Activated CD4-positive, alpha-beta T cell treated with anti-CD3 and anti-CD28 coated beads, Interleukin-2, amount 50 U/mL, for 48 hours (primary cell): ENCODE results near the gene CTNNA3.

Experiments
- DNase-seq, 2 experiments: peaks; one replicate each; pipeline ENCODE4 v3.0.0-alpha.2; 2020

The CTNNA3 gene

GRCh38 chr10:66717231-66717981 is 978.6 kb downstream of the CTNNA3 start:
- DNase-seq = no peak

DNA sequence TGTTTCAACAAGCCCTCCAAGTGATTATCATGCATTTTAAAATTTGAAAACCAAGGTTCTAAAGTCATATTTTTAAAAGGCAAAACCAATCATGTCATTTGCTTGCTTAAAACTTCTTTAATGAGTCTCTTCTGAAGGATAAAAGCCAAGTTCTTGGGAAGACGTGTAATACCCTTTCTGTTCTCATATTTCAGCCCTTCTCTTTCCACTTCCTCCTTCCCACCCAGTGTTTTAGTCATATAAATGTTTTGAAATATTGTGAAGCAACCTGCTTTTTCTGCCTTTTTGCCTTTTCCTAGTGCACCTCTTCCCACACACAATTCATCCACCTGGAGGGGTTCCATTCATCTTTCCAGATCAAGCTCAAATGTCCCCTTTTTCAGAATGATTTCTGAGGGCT is 981.3 kb downstream of the CTNNA3 start:
- no peak for DNase-seq

DNA sequence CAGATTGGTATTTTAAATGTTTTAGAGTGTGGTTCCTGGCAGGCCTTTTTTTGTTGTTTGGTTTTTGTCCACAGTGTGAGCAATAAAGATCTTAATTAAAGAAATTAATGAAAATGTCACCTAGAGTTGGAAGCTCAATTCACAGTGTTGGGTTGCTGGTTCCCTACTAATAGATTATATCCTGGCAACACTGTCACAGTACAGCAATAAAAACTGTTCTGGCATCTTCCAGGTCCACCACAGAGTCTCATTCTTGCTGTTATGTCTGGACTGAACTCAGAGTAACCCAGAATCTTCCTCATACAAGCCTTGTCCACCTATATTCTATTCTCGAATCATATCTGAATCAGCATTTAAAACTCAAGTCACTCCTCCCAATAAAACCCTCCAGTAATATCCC is 982.6 kb downstream of the CTNNA3 start:
- no peak for DNase-seq

GRCh38 chr10:66698069-66698468 is 997.9 kb downstream of the CTNNA3 start:
- no peak for DNase-seq

GRCh38 chr10:66695046-66695445 is 1000.9 kb downstream of the CTNNA3 start:
- no peak for DNase-seq

DNA sequence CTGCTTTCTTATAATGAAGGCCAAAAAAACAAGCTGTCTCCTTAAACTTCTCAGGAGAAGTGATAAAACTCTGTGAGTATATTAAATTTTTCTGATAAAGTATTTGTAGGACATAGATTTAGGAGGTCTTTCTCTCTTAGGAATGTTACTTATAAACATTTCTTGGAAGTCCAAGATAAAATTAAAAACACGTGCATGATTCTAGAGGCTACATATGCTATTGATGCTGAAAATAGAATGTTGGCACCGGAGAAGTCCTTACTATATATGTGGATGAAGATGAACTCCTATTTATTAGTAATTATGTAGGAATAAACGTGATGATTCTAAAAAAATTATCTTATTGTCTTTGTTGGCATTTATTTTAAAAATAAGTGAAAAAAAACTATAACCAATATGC is 1011.4 kb downstream of the CTNNA3 start:
- DNase-seq = no peak

DNA sequence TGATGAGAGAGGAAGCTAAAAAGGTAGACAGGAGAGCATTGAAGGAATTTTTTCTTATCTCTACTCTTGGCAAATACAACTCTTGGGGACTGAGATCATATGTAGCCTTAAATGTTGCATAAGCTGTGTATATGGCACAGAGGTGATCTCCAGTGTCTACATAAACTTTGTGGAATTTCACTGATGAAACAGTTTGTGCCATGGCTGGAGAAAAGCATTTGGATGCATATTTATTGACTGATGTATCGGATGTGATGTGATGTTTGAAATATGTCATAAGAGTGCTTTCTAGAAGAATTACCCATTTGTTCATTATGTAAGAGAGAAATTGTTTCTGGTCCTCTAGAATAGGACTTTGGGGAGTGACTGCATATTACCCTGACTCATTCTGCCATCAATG is 1015.1 kb downstream of the CTNNA3 start:
- DNase-seq = no peak

GRCh38 chr10:66678521-66678920 is 1017.5 kb downstream of the CTNNA3 start:
- DNase-seq = no peak

DNA sequence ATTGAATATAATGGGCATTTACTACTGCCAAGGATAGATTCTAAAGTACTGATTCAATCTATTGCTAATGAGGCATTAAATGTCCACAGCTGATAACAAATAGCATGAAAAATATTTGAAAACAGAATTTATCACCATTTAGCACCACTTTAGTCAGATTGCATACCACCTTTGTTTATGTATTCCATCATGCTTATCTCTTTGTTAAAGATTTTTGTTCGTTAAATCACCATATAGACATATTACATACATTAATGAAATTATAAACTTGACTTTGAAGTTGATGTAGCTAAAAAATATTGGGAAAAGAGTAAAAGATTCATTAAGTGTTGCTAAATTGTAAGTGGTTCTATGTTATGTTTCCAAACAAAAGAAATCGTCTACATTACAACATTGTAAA is 1022.9 kb downstream of the CTNNA3 start:
- DNase-seq = no peak

DNA sequence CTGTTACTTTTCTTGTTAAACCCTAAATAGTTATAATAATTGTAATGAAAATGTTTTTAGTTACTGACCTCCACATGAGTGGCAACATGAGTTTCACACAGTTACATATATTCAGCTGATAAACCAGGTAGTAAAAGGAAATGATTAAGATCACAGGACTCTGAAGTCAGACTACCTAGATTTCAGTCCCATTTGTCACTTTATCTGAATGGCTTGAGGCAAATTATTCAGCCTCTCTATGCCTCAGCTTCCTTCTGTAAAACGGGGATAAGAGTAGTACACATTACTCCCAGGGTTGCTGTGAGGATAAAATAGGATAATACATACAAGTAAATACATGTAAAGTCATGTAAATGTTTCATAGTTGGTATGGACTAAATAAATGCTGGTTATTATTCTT is 1024.4 kb downstream of the CTNNA3 start:
- DNase-seq = no peak

- DNase-seq = no peak
Observed at GRCh38 chr10:66671064-66671463, 1024.9 kb downstream of the CTNNA3 start.

- no peak for DNase-seq
Observed at GRCh38 chr10:66656499-66656898, 1039.5 kb downstream of the CTNNA3 start.

- DNase-seq = no peak
Observed at GRCh38 chr10:66654861-66655260, 1041.1 kb downstream of the CTNNA3 start.

DNA sequence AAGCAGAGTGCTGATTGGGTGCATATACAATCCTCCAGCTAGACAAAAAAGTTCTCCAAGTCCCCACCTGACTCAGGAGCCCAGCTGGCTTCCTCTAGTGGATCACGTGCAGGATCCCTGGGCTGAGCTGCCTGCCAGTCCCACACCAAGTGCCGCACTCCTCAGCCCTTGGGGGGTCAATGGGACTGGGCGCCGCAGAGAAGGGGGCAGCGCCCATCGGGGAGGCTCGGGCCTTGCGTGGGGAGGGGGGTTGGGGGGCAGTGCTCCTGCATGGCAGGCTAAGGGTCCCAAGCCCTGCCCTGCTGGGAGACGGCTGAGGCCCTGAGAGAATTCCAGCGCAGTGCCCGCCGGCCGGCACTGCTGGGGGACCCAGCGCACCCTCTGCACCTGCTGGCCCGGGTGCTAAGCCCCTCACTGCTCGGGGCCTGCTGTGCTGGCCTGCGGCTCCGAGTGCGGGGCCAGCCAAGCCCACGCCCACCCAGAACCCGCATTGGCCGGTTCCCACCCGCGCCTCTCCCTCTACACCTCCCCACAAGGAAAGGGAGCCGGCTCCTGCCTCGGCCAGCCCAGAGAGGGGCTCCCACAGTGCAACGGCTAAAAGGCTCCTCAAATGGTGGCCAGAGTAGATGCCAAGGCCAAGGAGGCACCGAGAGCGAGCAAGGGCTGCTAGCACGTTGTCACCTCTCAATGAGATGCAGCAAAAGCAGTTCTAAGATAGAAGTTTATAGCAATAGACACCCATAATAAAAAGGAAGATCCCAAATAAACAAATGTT is 1044.5 kb downstream of the CTNNA3 start:
- no peak for DNase-seq

DNA sequence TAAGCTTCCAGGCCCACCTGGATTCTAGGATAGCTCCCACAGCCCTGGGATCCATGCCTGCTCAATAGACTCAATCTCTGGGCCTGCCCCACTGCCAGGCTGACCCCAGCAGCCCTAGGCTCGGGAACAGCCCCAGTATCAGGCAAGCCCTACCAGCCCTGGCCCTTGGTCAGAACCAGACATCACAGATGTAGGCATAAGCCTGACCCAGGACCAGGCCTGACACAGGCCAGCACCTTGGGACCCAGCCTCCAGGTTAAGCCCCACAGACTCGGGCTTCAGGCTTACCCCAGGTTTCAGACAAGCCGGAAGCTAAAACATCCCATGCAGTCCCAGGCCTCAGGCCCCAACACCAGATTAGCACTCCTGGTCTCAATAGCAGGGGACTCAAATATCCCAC is 1046.4 kb downstream of the CTNNA3 start:
- DNase-seq = no peak

DNA sequence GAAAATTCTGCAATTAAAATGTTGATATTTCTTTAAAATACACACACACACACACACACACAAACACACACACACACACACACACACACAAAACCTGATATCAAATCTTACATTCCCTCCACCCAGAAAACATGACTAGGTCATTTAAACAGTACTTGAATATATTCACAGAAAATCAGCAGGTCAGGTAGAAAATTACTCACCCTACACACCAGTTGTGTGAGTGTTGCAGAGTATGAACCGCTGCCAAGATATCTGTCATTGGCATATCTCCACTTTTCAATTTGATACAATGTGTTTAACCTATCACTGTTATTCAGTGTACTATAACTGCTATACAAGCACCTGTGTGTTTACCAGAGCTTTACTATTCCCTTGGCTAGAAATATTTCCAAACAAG is 1053.8 kb downstream of the CTNNA3 start:
- no peak for DNase-seq

- no peak for DNase-seq
Observed at GRCh38 chr10:66639371-66639770, 1056.6 kb downstream of the CTNNA3 start.

DNA sequence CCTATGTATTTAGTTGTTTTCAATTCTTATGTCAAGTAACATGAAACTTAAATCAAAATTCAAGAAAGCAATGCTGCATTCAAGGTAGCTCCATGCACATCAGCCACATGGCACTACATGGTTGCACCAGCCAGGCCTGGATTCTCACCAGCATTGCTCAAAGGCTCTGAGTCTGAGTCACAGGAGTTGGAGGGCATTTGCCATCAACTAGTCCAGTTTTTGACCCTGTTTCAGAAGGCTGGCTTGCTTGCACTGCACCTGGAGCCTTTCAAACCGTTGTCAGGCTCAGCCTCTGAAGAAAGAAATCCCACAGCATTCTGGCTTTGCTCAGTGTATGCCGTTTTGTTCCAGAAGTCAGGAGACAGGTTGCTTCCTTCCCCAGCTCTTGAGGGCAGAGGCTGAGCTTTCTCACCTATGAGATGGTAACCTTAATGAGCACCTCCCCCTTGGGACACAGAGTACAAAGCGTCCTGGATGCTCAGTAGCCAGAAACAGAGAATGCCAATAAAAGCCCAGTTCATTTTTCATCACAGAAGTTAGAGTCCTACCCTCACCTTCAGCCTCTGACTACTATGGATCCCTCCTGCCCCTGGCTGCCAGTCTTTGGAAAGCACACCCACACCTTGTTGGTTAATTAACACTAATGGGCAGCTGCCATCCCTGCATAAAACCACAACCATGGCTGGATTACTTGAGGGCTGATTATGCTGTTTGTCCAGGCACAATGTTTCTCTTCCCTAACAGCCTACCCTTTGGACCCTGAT is 1058.5 kb downstream of the CTNNA3 start:
- DNase-seq = no peak

- no peak for DNase-seq
Observed at GRCh38 chr10:66629996-66630395, 1066.0 kb downstream of the CTNNA3 start.

DNA sequence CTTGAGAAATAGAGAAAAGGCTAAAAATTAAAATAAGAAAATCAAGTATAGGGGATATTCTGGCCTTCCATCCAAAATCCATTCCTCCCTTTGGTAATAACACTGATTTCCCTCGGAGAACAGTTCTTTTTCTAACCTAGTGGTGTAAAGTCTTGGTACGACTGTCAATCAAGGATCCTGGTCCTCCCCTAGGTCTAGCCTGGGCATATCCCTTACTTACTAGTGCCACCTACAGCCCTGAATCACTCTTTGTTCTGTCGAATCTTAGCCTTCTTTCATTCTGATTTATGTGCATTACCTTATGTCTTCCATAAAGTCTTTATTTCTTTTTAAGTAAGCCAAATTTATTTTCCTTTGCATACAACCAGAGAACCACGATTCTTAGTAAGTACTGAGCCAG is 1068.8 kb downstream of the CTNNA3 start:
- DNase-seq = no peak

DNA sequence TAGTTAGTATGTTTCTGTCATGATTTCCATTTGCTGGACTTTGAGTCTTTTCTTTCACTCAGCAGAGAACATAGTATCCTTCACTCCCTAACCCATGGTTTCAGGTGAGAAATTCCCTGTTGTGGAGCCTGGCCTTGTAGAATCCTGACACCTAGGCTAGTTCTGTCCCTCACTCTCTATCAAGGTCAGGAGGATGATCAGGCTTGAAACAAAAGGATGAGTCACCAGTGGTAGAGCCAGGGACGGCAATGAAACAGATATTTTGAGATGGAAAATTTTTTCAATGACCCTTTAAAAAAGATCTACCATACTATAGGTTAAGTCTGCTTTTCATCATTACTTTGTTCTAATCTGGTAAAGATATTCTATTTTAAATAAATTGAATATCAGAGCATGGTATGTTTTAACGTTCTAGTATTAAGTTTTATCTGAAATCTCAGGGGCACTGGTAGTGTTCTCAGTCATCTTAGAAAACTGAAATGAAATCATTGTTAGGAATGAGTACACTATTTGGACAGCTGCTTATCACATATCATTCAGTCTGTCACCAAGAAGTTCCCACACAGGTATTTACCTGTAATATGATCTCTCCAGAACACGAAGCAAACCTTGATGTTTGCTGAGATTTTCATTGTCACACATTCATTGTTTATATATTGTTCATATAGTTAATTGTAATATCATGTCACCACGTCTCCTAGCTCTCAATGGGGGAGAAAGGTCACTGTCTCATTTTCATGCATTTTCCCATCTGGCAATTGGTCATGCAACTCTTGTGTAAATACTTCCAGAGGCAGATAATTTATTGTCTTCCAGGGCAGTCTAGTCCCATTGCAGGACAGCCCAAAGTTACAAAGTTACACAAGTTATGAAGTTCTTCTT is 1070.0 kb downstream of the CTNNA3 start:
- no peak for DNase-seq

- no peak for DNase-seq
Observed at GRCh38 chr10:66622050-66622449, 1073.9 kb downstream of the CTNNA3 start.

DNA sequence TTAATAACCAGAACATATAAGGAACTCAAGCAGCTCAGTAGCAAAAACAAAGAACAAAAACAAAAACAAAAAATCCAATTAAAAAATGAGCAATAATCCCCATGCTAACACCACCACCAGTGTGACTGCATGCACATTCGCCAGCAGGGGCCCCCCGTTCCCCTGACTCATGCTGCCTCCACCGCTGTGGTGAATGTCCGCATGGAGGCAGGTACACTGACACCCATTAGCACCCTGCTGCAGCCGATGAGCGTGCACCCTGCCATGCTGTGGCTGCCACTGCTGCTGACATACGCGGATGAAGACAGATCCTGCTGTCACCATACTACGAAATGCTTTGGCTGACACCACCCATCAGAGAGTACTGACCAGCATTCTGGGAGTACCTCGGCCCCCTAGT is 1091.8 kb downstream of the CTNNA3 start:
- no peak for DNase-seq
